HepG2 (cell line): Measurements from ENCODE around the gene ZNF605. TPM values are rescaled to one million over a fixed set of nuclear protein-coding genes. Genes with fewer than 3 reads are reported as not detected.
A peak's percentile ranks its signal among the peaks of the same experiment; 100 is the strongest.

Source experiments
- ADNP ChIP-seq: sonication (generic); formaldehyde crosslinking; IDR thresholded peaks from 2 replicates; pipeline ENCODE4 v1.4.0; 2020; ENCODE audit warnings: missing genetic modification reagents
- CEBPB ChIP-seq: IDR thresholded peaks from 2 replicates; pipeline ENCODE4 v1.6.1; 2011; ENCODE audit warnings: low read depth, low read length, improper control_type of control experiment, borderline replicate concordance
- HMGXB4 ChIP-seq, 2 experiments: sonication (generic) in 1 of 2; formaldehyde crosslinking in 1 of 2; IDR thresholded peaks; 2 replicates each; pipeline versions ENCODE4 v1.4.0 to v1.6.1; 2018 to 2020; ENCODE audit warnings: missing genetic modification reagents in 2 of 2, borderline replicate concordance in 1 of 2, low read depth in 1 of 2, mild to moderate bottlenecking in 1 of 2, missing biosample characterization in 1 of 2
- MLXIP ChIP-seq: sonication (generic); formaldehyde crosslinking; IDR thresholded peaks from 2 replicates; pipeline ENCODE4 v1.9.0; 2021; ENCODE audit warnings: missing genetic modification reagents, borderline replicate concordance
- SMYD3 ChIP-seq: sonication (generic); formaldehyde crosslinking; IDR thresholded peaks from 2 replicates; pipeline ENCODE4 v1.8.1; 2023; ENCODE audit warnings: mild to moderate bottlenecking, missing genetic modification reagents
- SRSF4 ChIP-seq: fragments of 200-400 bp; formaldehyde crosslinking; IDR thresholded peaks from one replicate; pipeline ENCODE4 v1.6.1; 2018; ENCODE audit warnings: mild to moderate bottlenecking, low read depth, low read length, moderate library complexity; ENCODE audit not compliant: poor library complexity, severe bottlenecking
- TEAD3 ChIP-seq: optimal IDR thresholded peaks from 2 replicates; pipeline ENCODE3; 2016; ENCODE audit warnings: borderline replicate concordance
- TIGD3 ChIP-seq: sonication (generic); formaldehyde crosslinking; IDR thresholded peaks from 2 replicates; pipeline ENCODE4 v1.5.1; 2020; ENCODE audit warnings: mild to moderate bottlenecking, missing genetic modification reagents, borderline replicate concordance
- TOPORS ChIP-seq: sonication (generic); formaldehyde crosslinking; IDR thresholded peaks from 2 replicates; pipeline ENCODE4 v1.8.0; 2023; ENCODE audit warnings: mild to moderate bottlenecking, missing genetic modification reagents
- TRIM24 ChIP-seq: sonication (generic); formaldehyde crosslinking; IDR thresholded peaks from 2 replicates; pipeline ENCODE4 v1.8.0; 2022; ENCODE audit warnings: mild to moderate bottlenecking, missing genetic modification reagents
- U2AF1 ChIP-seq: fragments of 200-400 bp; formaldehyde crosslinking; optimal IDR thresholded peaks from 2 replicates; pipeline ENCODE3; 2017; ENCODE audit warnings: mild to moderate bottlenecking, low read depth, low read length
- ZNF235 ChIP-seq: sonication (generic); formaldehyde crosslinking; IDR thresholded peaks from 2 replicates; pipeline ENCODE4 v1.8.1; 2023; ENCODE audit warnings: mild to moderate bottlenecking, missing genetic modification reagents, borderline replicate concordance
- ZNF331 ChIP-seq: sonication (generic); formaldehyde crosslinking; IDR thresholded peaks from 2 replicates; pipeline ENCODE4 v1.4.0; 2020; ENCODE audit warnings: missing genetic modification reagents
- ZNF446 ChIP-seq: sonication (generic); formaldehyde crosslinking; IDR thresholded peaks from 2 replicates; pipeline ENCODE4 v1.5.0; 2020; ENCODE audit warnings: mild to moderate bottlenecking, missing genetic modification reagents
- ZNF605 ChIP-seq: sonication (generic); formaldehyde crosslinking; IDR thresholded peaks from 2 replicates; pipeline ENCODE4 v1.8.0; 2022; ENCODE audit warnings: mild to moderate bottlenecking, missing genetic modification reagents
- ZNF703 ChIP-seq: sonication (generic); formaldehyde crosslinking; IDR thresholded peaks from 2 replicates; pipeline ENCODE4 v1.5.1; 2020; ENCODE audit warnings: missing genetic modification reagents, mild to moderate bottlenecking, moderate library complexity, borderline replicate concordance
- ZNF740 ChIP-seq: sonication (generic); formaldehyde crosslinking; IDR thresholded peaks from 2 replicates; pipeline ENCODE4 v1.4.0; 2020; ENCODE audit warnings: missing genetic modification reagents
- ZZZ3 ChIP-seq: sonication (generic); formaldehyde crosslinking; IDR thresholded peaks from 2 replicates; pipeline ENCODE4 v1.4.0; 2020; ENCODE audit warnings: missing genetic modification reagents, mild to moderate bottlenecking, borderline replicate concordance
- polyA plus RNA-seq, 8 experiments: library from polyadenylated mRNA; depleted of rRNA in 3 of 8; stranded (reverse) in 7 of 8; unstranded in 1 of 8; fragments of >200 nt; fragmentation: Illumina TruSeq in 4 of 8; extraction: Trizol in 4 of 8; gene quantifications; 2 replicates each; pipeline versions ENCODE4 v1.2.1 to v1.2.3, GENCODE V29; 2011 to 2016; ENCODE audit warnings: low read depth in 4 of 8, missing spikeins in 1 of 8, mixed read lengths in 1 of 8; ENCODE audit not compliant: insufficient read depth in 1 of 8
- total RNA-seq, 5 experiments: library from RNA; depleted of rRNA; stranded (reverse); fragments of >200 nt; fragmentation: Illumina TruSeq; extraction: Trizol; gene quantifications; 2 replicates each; pipeline ENCODE4 v1.2.3, GENCODE V29; 2016; ENCODE audit warnings: low read depth in 1 of 5
- TF ChIP-seq, protein P1 (sequence below): sonication (generic); formaldehyde crosslinking; IDR thresholded peaks from 2 replicates; pipeline ENCODE4 v1.5.1; 2020; ENCODE audit warnings: missing genetic modification reagents, mild to moderate bottlenecking, borderline replicate concordance

The ZNF605 gene
- total and polyA plus RNA-seq, 2 of the 13 experiments (the other 11 are each of a cell fraction or from before 2014, with no cell fraction given) = 6.7 to 6.8 TPM

GRCh38 chr12:132956011-132956788 is at the start of gene ZNF605 (continued):
- TF ChIP-seq HMGXB4 (CRISPR knock-in tag; IDR thresholded peaks at IDR 0.05; ENCODE audit: borderline replicate concordance in 1 of 2, low read depth in 1 of 2) = peak; percentile 48 to 50; a peak in 2 of 4 replicates
- TF ChIP-seq ADNP (CRISPR knock-in tag) = no peak
- no peak for TF ChIP-seq TEAD3 (CRISPR knock-in tag)
- no peak for TF ChIP-seq TRIM24 (CRISPR knock-in tag)
- no peak for TF ChIP-seq TOPORS (CRISPR knock-in tag)
- TF ChIP-seq SMYD3 = no peak
- TF ChIP-seq, protein P1, sequence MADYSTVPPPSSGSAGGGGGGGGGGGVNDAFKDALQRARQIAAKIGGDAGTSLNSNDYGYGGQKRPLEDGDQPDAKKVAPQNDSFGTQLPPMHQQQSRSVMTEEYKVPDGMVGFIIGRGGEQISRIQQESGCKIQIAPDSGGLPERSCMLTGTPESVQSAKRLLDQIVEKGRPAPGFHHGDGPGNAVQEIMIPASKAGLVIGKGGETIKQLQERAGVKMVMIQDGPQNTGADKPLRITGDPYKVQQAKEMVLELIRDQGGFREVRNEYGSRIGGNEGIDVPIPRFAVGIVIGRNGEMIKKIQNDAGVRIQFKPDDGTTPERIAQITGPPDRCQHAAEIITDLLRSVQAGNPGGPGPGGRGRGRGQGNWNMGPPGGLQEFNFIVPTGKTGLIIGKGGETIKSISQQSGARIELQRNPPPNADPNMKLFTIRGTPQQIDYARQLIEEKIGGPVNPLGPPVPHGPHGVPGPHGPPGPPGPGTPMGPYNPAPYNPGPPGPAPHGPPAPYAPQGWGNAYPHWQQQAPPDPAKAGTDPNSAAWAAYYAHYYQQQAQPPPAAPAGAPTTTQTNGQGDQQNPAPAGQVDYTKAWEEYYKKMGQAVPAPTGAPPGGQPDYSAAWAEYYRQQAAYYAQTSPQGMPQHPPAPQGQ (CRISPR knock-in tag) = no peak
- TF ChIP-seq CEBPB = no peak
- TF ChIP-seq ZNF605 (CRISPR knock-in tag) = no peak
- peak; percentile 49; the same call in 1 of the 2 replicates for TF ChIP-seq ZNF331 (CRISPR knock-in tag)
- 0 out of 2 replicates have a peak, but pooled peaks have one; percentile 45 for TF ChIP-seq ZNF740
- no peak for TF ChIP-seq U2AF1
- TF ChIP-seq ZNF235 (CRISPR knock-in tag) = no peak
- no peak for TF ChIP-seq SRSF4
- no peak for TF ChIP-seq ZNF446 (CRISPR knock-in tag)
- 0 out of 2 replicates have a peak, but pooled peaks have one; percentile 36 for TF ChIP-seq MLXIP
- TF ChIP-seq ZNF703 = no peak
- no peak for TF ChIP-seq TIGD3 (CRISPR knock-in tag)
- TF ChIP-seq ZZZ3 (CRISPR knock-in tag) = 0 out of 2 replicates have a peak, but pooled peaks have one; percentile 50
